Left hindlimb (tissue), 1 donor: ENCODE measurements around the gene ROR1.
"Not testable (repeated sequence)": the region's sequence is repeated elsewhere in the genome, so short reads cannot be mapped to it uniquely, and the experiment has no call there.

Experiments used
- DNase-seq: peaks from one replicate; pipeline ENCODE4 v3.0.0-alpha.2; 2018

Gene ROR1

DNA sequence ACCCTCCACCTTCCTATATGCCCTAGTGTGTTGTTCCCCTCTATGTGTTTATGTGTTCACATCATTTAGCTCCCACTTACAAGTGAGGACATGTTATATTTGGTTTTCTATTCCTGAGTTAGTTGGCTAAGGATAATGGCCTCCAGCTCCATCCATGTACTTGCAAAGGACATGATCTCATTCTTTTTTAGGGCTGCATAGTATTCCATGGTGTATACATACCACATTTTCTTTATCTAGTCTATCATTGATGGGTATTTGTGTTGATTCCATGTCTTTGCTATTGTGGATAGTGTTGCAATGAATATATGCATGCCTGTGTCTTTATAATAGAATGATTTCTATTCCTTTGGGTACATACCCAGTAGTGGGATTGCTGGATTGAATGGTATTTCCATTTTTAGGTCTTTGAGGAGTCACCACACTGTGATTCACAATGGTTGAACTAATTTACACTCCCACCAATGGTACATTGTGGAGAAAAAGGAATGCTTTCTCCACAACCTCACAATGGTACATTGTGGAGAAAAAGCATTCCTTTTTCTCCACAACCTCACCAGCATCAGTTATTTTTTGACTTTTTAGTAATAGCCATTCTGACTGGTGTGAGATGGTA, 52.5 kb downstream of the ROR1 start:
- not testable (repeated sequence) for DNase-seq

DNA sequence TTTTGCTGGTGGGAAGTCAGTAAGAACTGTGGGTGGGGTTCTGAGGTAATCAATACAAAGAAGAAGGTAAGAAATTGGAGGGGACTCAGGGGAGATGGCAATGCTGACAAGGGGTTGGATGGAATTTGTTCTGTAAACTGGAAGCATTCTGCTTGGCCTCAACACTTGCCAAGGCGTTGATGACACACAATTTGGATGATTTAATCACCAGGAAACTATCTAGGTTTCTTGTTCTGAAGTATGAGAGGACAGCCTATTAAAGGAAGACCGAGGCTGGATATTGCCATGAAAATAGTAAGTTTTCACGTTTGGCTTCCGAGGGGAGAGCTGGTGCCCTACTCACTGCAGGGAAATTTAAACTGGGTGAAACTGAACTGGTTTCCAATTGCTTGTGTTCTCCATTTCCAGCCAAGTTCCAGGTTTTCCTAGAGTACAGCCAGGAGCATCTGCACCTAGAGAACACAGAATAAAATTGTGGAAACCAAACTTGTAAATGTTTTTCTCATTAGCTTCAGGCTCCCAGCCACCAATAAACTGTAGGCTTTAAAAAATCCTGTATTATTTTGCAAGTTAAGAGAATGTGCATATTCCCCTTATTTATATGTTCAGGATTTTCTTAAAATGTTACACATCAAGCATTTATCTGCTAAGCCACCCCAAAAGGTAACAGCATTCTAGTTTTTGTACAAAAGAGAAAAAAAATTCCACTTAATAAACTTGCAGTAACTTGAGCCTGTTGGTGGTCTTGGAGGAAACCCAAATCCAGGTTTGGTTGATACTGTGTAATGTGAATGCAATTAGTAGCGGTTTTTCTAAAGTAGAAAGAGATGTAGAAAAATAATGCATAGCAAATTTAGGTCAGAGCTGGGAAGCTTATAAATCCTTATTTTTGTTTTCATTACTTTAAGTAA, 53.8 kb downstream of the ROR1 start:
- DNase-seq = no peak

DNA sequence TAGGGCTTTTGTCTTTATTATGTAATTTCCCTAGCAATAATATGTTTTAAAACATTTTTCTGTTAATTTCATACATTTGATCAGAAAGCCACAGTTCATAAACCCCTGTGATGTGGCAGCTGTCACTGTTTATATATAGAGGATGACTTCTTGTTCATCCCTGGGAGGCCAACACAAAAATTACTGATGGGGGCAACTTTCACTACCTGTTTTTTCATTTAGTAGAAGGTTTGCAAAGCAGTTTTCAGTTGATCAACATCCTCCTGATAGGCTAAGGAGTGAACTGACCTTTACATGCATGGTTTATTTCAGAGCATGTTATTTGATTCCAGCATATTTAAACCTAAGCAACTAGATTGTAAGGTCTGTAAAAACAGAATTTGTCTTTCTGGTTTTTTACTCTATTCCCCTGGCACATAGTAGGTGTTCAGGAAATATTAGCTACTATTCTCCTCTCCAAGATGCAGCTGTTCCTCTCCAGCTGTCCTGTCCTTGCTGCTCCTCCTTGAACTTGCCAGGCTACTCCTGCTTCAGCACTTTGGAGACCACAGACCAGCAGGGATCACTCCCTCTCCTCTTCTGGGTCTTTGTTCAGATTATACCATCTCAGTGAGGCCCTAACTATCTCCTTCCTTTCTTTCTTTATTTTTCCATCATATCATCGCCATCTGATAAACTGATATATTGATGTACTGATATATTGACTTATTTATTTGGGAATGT, 54.7 kb downstream of the ROR1 start:
- no peak for DNase-seq

DNA sequence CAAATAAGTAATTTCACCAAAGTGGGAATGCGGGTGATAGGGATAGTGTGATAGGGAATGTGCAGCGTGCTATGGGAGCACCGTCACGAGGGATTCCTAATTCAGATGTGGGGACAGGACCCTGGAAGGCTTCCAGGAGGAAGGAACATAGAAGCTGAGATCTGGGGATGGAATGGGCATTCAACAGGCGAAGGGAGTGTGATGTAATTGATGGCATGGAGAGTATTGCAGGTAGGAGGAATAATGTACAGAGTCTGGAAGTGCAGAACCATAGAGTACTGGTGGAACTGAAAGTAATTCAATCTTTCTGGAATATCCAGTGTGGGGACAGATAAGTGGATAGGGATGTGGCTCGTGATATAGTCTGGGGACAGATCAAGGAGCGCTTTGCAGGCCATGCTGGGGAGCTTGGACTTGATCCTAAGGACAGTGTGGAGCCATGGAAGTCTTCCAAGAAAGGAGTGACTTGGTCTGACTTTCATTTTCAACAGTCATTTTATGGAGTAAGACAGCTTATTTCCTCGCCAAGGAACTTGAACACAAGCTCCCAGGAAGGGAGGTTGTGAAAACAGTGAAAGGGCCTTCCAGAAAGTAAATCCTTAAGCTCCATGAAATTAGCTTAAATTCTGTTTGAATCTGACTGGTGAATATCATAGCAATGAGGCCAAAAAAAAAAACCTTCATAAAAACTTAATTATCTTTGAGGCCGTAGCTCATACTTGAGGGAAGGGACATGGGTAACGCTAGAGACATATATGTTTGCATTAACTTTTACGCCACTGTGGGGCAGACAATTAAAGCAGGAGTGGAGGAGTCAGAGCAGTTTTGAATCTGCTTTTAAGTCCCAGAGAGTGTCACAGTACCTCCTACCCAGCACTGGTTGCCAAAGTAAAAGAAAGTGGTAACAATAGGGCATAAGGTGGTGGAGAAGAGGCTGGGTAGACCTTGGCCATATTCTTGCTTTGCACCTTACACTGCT, 55.8 kb downstream of the ROR1 start:
- no peak for DNase-seq

DNA sequence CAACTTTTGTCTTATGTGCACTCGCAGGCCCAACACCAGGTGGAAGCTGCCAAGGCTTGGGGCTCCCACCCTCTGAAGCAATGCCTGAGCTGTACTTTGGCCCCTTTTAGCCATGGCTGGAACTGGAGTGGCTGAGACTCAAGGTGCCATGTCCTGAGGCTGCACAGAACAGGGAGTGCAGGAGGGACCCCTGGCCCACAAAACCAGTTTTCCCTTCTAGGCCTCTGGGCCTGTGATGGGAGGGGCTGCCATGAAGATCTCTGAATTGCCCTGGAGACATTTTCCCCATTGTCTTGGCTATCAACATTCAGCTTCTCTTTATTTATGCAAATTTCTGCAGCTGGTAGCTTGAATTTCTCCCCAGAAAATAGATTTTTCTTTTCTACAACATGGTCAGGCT, 57.6 kb downstream of the ROR1 start:
- no peak for DNase-seq

DNA sequence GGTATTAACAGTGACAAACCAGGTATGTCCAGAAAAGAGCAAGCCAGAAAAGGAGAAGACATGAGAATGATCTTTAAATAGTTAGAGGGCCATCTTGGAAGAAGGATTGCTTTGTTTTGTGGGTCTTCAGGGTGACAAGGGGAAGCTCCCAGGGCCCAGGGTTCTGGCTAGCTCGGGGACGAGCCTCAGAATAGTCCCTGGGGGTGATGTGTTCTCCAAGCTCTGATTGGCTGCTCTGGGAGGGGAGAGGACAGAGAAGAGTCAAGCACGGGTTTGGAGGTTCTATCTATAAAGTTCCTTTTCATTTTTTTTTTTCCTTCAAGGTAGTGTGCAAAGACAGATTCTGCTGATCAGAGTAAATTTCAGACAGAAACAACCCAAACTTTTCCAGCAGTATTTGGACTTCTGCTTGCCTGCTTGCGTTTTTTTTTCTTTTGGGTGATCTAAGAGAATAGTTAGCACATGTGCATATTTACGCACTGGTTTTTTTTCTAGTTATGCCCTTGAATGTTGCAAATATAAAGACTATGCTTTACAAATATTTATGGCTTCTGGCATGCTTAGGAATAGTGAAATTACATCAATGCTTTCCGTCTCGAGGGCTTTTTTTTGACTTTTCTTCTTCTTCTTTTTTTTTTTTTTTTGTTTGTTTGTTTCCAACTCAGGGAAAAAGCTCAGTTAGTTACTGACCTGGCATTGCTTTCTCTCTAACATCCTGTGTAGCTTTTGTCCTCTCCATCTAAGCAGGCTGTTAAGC, 59.7 kb downstream of the ROR1 start:
- DNase-seq = no peak

DNA sequence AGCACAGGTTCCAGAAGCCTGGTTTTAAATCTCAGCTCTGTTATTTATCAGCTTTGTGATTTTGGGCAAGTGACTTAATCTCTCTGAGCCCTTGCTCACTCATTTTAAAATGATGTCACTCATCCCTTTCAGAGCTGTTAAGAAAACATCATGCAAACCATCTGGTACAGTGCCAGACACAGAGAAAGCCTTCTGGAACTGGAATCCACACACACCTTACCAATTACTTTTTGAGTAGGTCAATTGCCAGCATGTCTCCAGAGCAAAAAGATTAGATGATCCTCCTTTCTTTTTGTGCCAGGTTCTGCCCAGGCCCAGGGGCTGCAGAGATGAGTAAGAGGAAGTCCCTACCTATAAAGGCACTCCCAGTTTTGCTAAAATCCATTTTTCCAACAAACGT, 61.3 kb downstream of the ROR1 start:
- DNase-seq = no peak

DNA sequence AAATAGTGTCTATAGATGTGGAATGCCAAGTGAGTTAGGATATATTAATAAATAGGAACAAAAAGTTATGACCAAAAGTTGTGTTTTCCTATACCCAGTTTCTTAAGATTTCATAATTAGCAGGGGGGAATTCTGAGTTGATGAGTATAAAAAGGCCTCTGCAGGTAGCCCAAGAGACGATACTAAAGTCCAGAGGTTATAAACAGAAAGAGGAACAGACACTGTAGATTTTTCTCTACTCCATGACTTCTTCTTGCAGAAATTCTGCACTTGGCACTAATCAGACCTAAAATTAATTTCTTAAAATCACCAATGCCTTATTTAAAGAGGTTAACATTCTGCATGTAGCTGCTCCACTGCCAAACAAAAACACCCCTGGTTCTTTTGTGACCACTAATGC, 62.6 kb downstream of the ROR1 start:
- no peak for DNase-seq

DNA sequence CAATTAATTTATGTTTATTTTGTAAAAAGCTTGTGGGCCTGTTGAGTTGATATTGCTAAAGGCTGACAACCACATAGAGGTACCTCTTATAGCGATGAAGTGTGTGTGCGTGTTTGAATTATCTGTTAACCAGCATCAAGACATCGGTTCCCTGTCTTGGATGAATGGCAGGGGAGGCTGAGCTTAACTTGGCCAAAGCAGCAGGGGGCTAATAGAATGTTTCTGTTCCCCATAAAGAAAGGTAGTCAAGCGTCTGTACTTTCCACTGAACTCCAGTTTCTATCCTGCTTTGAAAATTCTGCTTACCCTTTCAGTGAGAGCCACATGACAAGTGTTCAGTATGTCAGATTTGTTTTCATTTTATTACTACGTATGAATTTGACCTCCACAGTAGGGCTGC, 63.0 kb downstream of the ROR1 start:
- no peak for DNase-seq

DNA sequence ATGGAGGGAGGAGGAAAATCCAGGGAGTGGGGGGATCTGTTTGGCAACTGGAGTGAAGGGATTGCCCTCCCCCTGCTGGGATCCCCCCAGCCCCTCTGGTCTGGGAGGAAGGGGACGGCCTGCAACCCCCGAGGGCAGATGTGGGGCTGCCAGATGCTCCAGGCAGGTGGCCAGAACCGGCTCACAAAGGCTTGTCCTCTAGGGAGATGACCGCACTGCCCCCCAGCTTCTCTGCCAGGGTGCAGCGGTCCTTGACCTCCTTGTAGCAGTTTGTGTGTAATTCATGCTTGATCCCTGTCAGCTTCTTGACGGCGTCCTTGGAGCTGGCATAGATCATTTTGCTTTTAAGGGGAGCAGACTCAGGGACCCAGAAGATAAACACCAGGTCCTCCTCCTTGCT, 69.2 kb downstream of the ROR1 start:
- DNase-seq = no peak

DNA sequence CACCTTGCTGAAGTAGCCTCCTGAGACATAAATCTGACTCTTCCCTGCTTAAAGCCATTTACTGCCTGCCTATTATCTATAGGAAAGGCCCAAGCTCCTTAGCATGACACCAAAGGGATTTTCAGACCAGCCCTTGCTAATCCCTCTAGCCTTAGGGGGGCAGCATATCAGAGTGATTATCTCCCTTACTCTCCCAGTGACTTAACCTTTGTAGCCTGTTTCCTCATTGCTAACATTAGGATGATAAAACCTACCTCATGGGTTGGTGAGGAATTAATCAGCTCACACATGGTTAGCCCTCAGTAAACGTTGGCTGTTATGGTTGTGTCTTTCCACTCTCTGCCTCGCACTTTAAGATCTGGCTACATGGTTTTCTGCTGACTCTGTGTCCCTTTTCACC, 70.1 kb downstream of the ROR1 start:
- DNase-seq = no peak

DNA sequence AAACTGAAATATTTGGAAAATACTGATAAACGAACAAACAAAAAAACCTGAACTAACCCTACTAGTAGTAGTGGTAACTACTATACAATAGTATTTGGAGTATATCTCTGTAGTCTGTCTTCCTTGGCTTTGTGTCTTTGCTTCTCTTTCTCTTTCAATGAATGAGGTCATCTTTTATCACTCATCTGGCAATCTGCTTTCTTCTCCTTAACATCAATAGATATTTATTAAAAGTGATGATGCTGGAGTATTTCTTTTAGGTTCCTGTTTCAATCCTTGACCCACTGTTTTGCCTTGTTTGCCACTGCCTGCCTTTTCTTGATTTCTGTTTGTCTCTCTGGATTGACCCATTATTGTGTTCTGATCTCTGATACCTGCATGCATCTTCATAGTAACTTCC, 71.5 kb downstream of the ROR1 start:
- no peak for DNase-seq

DNA sequence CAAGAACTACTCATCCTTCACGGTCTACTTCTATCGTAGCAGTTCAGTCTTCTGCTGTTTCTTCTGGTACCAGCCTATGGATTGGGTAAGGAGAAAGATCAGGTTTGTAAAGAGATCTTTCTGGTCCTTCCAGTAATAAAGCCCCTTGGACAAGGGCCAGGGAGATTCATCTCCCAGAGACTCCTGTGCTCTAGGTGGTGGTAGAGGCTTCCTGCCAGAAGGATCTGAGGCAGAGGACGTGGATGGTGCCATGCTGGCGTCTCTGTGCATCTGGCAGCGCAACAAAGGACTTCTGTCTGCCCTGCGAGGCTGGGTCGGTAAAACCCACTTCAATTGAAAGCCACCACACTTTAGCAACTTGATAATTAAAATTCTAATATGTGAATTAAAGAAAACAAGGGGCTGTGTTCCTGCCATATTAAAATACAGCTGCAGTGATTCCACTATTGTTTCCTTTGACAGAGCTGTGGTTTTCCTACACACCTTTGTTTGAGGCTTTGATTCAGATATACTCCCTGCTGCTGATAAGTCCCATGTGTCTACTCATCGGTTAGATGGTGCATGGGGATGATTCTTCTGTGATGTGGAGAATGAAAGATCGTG, 73.6 kb downstream of the ROR1 start:
- no peak for DNase-seq

DNA sequence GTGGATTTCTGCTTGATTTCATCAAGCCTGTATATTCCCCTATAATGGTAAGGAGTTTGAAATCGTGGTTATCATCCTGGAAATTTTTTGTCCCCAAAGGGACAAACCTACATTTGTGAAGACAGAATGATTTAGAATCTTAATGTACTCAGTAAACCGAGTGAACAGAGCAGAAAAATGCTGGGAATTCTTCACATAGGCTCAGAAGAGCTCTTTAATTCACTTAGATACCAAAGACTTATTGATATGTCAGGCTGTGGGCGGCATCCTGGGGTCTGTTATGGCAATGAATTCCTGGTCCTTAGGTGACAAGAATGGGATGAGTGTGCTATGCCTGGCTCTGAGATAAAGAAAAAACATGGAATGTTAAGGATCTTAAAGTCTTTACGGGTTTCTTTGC, 74.9 kb downstream of the ROR1 start:
- no peak for DNase-seq

DNA sequence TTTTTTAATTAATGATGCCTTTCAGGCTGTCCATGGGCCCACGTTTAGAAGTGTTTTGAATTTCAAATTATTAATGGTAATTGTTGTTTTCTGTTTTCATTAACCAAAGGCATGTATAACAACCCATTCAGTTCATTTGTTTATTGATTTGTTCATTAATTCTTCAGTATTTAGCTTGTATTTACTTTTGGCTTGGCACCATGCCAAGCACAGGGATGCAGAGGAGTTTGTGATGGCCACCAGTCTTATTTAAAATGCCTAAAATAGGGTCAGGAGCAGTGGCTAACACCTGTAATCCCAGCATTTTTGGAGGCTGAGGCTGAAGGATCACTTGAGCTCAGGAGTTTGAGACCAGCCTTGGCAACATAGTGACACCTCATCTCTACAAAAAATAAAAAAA, 75.3 kb downstream of the ROR1 start:
- no peak for DNase-seq

DNA sequence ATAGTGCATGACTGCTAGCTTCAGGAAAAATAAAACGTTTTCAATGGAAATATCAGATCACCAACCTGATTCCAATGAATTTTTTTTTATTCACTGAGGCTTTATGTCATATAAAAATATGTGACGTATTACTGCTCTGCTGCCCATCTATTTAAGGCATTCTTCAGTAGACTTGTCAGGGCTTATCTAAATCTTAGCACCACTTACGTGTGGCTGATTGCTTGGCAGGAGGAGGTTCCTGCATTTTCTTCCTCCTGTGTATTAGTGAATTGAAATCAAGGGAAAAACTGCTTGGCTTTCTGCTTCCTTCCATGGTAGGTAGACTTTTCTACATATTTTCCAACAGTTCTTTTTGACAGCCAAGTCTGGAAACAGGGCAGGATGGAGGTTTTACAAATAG, 80.3 kb downstream of the ROR1 start:
- DNase-seq = no peak

DNA sequence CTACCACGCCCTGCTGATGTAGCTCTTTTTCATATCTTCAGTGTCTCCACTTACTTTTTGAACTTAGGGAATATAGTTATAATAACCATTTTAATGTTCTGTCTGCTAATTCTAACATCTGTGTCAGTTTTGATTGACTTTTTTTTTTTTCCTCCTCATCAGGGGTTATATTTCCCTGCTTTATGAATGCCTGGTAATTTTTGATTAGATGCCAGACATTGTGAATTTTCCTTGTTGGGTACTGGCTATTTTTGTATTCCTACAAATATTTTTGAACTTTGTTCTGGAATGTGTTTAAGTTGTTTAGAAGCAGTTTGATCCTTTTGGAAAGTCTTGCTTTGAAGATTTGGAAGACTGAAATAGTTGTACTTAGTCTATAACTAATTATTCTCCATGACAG, 82.1 kb downstream of the ROR1 start:
- no peak for DNase-seq

DNA sequence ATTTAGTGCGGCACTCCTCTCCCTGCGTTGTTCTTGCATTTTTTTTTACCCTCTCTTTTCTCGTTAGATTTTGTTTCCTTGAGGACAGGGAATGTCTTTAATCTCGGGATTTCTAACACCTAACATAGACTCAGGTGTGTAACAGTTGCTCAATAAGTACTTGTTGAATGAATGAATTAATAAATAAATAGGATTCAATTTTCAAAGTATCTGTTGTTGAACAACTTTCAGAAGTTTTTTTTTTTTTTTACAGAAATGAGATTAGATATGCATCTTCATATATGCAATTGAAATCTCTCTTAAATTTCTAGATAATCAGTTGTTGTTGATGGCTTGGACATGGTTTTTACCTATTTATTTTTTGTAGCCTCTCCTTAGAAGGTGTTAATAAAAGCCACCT, 83.1 kb downstream of the ROR1 start:
- no peak for DNase-seq

DNA sequence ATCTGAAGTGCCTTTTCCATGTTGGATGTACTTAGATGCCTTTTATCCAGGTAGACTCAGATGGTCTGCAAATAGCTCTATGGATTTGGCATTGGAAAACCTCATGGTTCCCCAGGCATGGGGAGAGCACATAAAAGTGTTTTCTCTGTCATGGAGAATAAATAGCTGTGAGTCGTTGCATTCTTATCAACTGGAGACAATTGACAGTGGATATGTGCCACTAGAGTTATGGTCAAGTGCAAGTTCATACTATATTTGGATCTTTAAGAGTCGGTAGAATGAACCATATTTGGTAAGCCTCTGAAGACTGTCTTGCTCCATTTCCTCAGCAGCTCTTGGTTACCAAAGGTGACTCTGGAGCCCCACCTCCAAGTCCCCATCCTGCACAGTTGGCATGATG, 83.7 kb downstream of the ROR1 start:
- no peak for DNase-seq

DNA sequence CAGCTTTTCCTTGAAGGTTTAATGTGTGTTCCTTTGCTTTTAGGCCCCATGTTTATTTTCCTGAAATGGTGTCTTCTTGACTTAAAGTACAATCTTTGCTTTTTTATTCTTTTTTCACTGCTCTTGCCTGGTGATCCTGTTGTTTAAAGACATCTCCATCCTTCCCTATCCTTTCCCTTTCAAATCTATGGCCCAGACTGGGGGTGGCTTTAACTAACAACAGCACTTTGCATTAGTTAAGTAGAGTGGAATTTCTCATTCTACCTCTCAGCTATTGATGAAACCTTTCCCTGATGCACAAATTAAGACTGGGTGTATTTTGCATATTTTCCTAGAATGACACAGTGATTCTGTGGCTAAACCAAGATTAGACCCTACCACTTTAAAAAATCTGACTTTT, 84.3 kb downstream of the ROR1 start:
- no peak for DNase-seq

DNA sequence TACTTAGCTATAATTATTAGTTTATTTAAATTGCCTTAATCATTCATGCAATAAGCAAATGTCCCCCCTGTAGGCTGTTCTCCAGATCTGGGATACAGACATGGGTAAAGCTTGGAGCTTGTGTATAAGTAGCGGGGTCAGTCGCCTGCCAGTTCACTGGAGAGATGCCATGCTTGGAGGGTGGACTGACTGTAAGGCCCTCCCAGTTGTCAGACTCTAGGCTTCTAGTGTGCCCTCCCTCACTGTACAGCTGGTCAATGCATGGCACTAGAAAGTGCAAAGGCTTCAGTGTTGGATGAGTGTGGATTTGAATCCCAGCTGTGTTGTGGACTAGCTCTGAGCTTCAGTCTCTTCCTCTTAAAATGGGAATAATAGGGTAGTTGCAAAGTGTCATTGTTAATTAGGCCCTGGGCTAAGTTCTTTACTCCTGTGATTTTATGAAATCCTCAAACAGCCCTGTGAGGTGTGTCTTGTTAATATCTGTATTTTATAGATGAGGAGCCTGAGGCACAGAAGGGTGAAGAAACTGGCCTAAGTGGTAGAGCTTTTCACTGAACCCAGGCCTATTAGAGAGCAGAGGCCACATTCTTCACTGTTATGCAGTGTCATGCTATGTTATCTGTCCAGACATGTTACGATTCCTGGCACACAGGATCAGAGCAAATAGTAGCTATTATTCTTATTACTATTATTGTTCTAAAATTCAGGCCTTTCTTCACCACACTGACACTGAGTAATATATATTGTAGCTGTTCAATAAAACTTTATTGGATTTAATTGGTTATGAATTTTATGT, 85.9 kb downstream of the ROR1 start:
- no peak for DNase-seq
